Measurements from ENCODE around the gene FAP. TPM values are rescaled to one million over a fixed set of nuclear protein-coding genes. Genes with fewer than 3 reads are reported as not detected.

FAP gene
- total and polyA plus RNA-seq, 2 of the 4 experiments (the other 2 are of a cell fraction): 71.0 to 95.0 TPM

GRCh38 chr2:162277381-162277780 lies 34.1 kb upstream of the FAP start:
- BruUV-seq (replicated peaks): no TSS peak
- H3K4me1 ChIP-seq (ENCODE audit: control insufficient read depth, insufficient read depth, low read length): peaks cover under 1% of the 10 kb centered on the region; the same call in 1 of the 2 replicates
- H3K9me1 ChIP-seq (ENCODE audit: insufficient read depth, low read length): no peaks in the 10 kb centered on the region
- H3K4me3 ChIP-seq (ENCODE audit: insufficient read depth, low read depth, low read length): no peak overlapping the region
- H3K18ac ChIP-seq (ENCODE audit: low read depth, low read length): no peak overlapping the region
- H3K23ac ChIP-seq (ENCODE audit: low read depth, low read length): no peak overlapping the region
- H3K9ac ChIP-seq (ENCODE audit: low read depth, low read length): no peak overlapping the region
- no peak overlapping the region for H2BK20ac ChIP-seq (ENCODE audit: low read depth, low read length)
- H2AK9ac ChIP-seq (replicated peaks; ENCODE audit: low read depth, low read length, poor library complexity): no peak overlapping the region
- no peak overlapping the region for H3K14ac ChIP-seq (replicated peaks; ENCODE audit: low read depth, low read length)
- ATAC-seq (ENCODE audit: low read depth) (no peak), DNase-seq (no peak)
- no peaks in the 10 kb centered on the region for H3K79me1 ChIP-seq (ENCODE audit: low read depth in 1 of 2, low read length in 2 of 2)
- H4K91ac ChIP-seq (ENCODE audit: insufficient read depth, low read depth, low read length): no peak overlapping the region
- no peak overlapping the region for H2BK5ac ChIP-seq (ENCODE audit: low read depth, low read length, poor library complexity, severe bottlenecking)
- CTCF ChIA-PET: interaction anchor here (0.7 to 2.0 kb wide), 2 partner anchors 32 to 57 kb away, joined by 4 to 5 read pairs; no protein-coding TSS in a partner anchor
- in situ Hi-C loops (cut with MboI; ENCODE audit: low sequenced_read_pairs): no loop called here
- H4K20me1 ChIP-seq (ENCODE audit: insufficient read depth, low read length): no peaks in the 10 kb centered on the region
- H3K4ac ChIP-seq (ENCODE audit: low read depth, low read length): no peak overlapping the region
- no peak overlapping the region for H2BK15ac ChIP-seq (ENCODE audit: low read depth, low read length)
- no peak overlapping the region for H3K4me2 ChIP-seq (ENCODE audit: low read depth, low read length)
- no peaks in the 10 kb centered on the region for H3K36me3 ChIP-seq (ENCODE audit: control insufficient read depth, insufficient read depth, low read length)
- H4K5ac ChIP-seq (ENCODE audit: low read depth, low read length): no peak overlapping the region
- no CpG with 5 or more reads among the region's 4 CpGs for WGBS, 2 experiments (ENCODE audit: extremely low coverage in 2 of 2, insufficient read length in 1 of 2)
- POLR2A ChIA-PET (ENCODE audit: unreplicated experiment): interaction anchor here (1.5 kb wide), 1 partner anchor 15 kb away, joined by 3 read pairs; no protein-coding TSS in a partner anchor
- H2BK120ac ChIP-seq (ENCODE audit: low read depth, low read length): no peak overlapping the region
- dilution Hi-C loops (cut with HindIII; ENCODE audit: low sequenced_read_pairs, unreplicated experiment): no loop called here
- no peaks in the 10 kb centered on the region for H3K9me3 ChIP-seq (ENCODE audit: control insufficient read depth, insufficient read depth, low read length)
- no peak overlapping the region for H4K8ac ChIP-seq (ENCODE audit: low read depth in 2 of 2, low read length in 2 of 2)
- no peak overlapping the region for H3K27ac ChIP-seq (ENCODE audit: insufficient read depth, low read length)
- intact Hi-C loops (cut with micrococcal nuclease): no loop called here
- H3K56ac ChIP-seq (ENCODE audit: extremely low read depth, insufficient read depth, low read length): no peak overlapping the region
- no peak overlapping the region for H2AK5ac ChIP-seq (ENCODE audit: low read depth, low read length)
- TF ChIP-seq RFX5 (IDR thresholded peaks at IDR 0.05; ENCODE audit: low read depth, low read length): no peak
- no peak for TF ChIP-seq MAZ (IDR thresholded peaks at IDR 0.05; ENCODE audit: borderline replicate concordance, low read depth, low read length)
- TF ChIP-seq MXI1 (IDR thresholded peaks at IDR 0.05; ENCODE audit: borderline replicate concordance, low read depth, low read length): no peak
- no peak for TF ChIP-seq NFE2L2 (IDR thresholded peaks at IDR 0.05; ENCODE audit: low read depth, low read length)
- TF ChIP-seq MAFK (IDR thresholded peaks at IDR 0.05; ENCODE audit: low read depth, low read length): no peak
- no peak for TF ChIP-seq RCOR1 (IDR thresholded peaks at IDR 0.05; ENCODE audit: insufficient replicate concordance, low read length)
- no peak for TF ChIP-seq CHD1 (IDR thresholded peaks at IDR 0.05; ENCODE audit: low read depth, low read length)
- TF ChIP-seq BHLHE40 (IDR thresholded peaks at IDR 0.05; ENCODE audit: low read depth, low read length): no peak
- H3K27me3 ChIP-seq (ENCODE audit: control insufficient read depth, insufficient read depth, low read length): no peaks in the 10 kb centered on the region
- H2AFZ ChIP-seq (replicated peaks; ENCODE audit: low read length, poor library complexity): no peak overlapping the region

All from IMR-90 (cell line).